ENCODE measurements around the gene ST8SIA6.

Gene ST8SIA6

GRCh38 chr10:17465328-17466125 lies 11.1 kb upstream of the ST8SIA6 start:
- Histone ChIP-seq H3K18ac (ENCODE audit: low read length) (no peak overlapping the region), H3K4ac (ENCODE audit: low read depth, low read length) (no peak overlapping the region), H3K4me2 (ENCODE audit: low read length) (no peak overlapping the region), H4K91ac (ENCODE audit: low read depth, low read length) (no peak overlapping the region), H3K23ac (ENCODE audit: low read length) (no peak overlapping the region), H4K12ac (ENCODE audit: low read depth, low read length) (no peak overlapping the region), H2AFZ (ENCODE audit: insufficient read depth, low read length, poor library complexity) (no peak overlapping the region), H3K9me3 (ENCODE audit: insufficient read depth, low read depth, low read length) (peaks cover 2% of the 10 kb centered on the region), H3K27me3 (ENCODE audit: insufficient read depth, low read length) (no peaks in the 10 kb centered on the region), H3K36me3 (ENCODE audit: control insufficient read depth in 1 of 2, insufficient read depth in 2 of 2, low read length in 2 of 2) (no peaks in the 10 kb centered on the region), H3K79me1 (ENCODE audit: low read length) (no peaks in the 10 kb centered on the region), H3K14ac (ENCODE audit: low read length) (no peak overlapping the region), H3K27ac (ENCODE audit: low read depth, low read length) (no peak overlapping the region), H2BK5ac (ENCODE audit: low read depth, low read length, poor library complexity) (no peak overlapping the region), H3K9ac (ENCODE audit: low read length) (no peak overlapping the region), H4K8ac (ENCODE audit: low read depth, low read length) (no peak overlapping the region), H2AK5ac (ENCODE audit: low read length) (no peak overlapping the region), H2BK12ac (ENCODE audit: low read length) (no peak overlapping the region), H3K79me2 (ENCODE audit: control insufficient read depth, insufficient read depth, low read length, poor library complexity) (no peaks in the 10 kb centered on the region), H2BK120ac (ENCODE audit: insufficient read depth, low read length, poor library complexity) (no peak overlapping the region), H3K4me3 (ENCODE audit: low read depth, low read length) (no peak overlapping the region), H3K4me1 (ENCODE audit: control insufficient read depth in 1 of 2, insufficient read depth in 2 of 2, low read length in 2 of 2) (no peaks in the 10 kb centered on the region)
- no CpG with 5 or more reads among the region's 5 CpGs for whole genome bisulfite sequencing (ENCODE audit: extremely low coverage, insufficient coverage, insufficient read length)
- DNase-seq, result no peak

- Histone ChIP-seq H4K12ac (ENCODE audit: low read depth, low read length) (no peak overlapping the region), H3K23ac (ENCODE audit: low read length) (no peak overlapping the region), H3K27me3 (ENCODE audit: insufficient read depth, low read length) (no peaks in the 10 kb centered on the region), H4K8ac (ENCODE audit: low read depth, low read length) (no peak overlapping the region), H2AK5ac (ENCODE audit: low read length) (no peak overlapping the region), H3K79me1 (ENCODE audit: low read length) (no peaks in the 10 kb centered on the region), H2BK120ac (ENCODE audit: insufficient read depth, low read length, poor library complexity) (no peak overlapping the region), H2BK12ac (ENCODE audit: low read length) (no peak overlapping the region), H2BK5ac (ENCODE audit: low read depth, low read length, poor library complexity) (no peak overlapping the region), H3K36me3 (ENCODE audit: control insufficient read depth in 1 of 2, insufficient read depth in 2 of 2, low read length in 2 of 2) (no peaks in the 10 kb centered on the region), H3K4ac (ENCODE audit: low read depth, low read length) (no peak overlapping the region), H3K27ac (ENCODE audit: low read depth, low read length) (no peak overlapping the region), H4K91ac (ENCODE audit: low read depth, low read length) (no peak overlapping the region), H2AFZ (ENCODE audit: insufficient read depth, low read length, poor library complexity) (no peak overlapping the region), H3K14ac (ENCODE audit: low read length) (no peak overlapping the region), H3K4me2 (ENCODE audit: low read length) (no peak overlapping the region), H3K9me3 (ENCODE audit: insufficient read depth, low read depth, low read length) (no peaks in the 10 kb centered on the region), H3K4me3 (ENCODE audit: low read depth, low read length) (no peak overlapping the region), H3K18ac (ENCODE audit: low read length) (no peak overlapping the region), H3K79me2 (ENCODE audit: control insufficient read depth, insufficient read depth, low read length, poor library complexity) (no peaks in the 10 kb centered on the region), H3K4me1 (ENCODE audit: control insufficient read depth in 1 of 2, insufficient read depth in 2 of 2, low read length in 2 of 2) (no peaks in the 10 kb centered on the region), H3K9ac (ENCODE audit: low read length) (no peak overlapping the region)
- DNase-seq, result no peak
- WGBS (ENCODE audit: extremely low coverage, insufficient coverage, insufficient read length), result 100% methylated on average over 1 of the region's 5 CpGs
Measured at GRCh38 chr10:17464545-17464944, 10.2 kb upstream of the ST8SIA6 start.

- no peak for DNase-seq
- H3K27ac ChIP-seq (ENCODE audit: low read depth, low read length), result no peak overlapping the region
Measured at GRCh38 chr10:17460756-17461155, 6.4 kb upstream of the ST8SIA6 start.

GRCh38 chr10:17457083-17457482 lies 2.7 kb upstream of the ST8SIA6 start:
- no peak overlapping the region for H2BK5ac ChIP-seq (ENCODE audit: low read depth, low read length, poor library complexity)
- no peak overlapping the region for H4K8ac ChIP-seq (ENCODE audit: low read depth, low read length)
- peaks cover 5 to 8% of the 10 kb centered on the region in 2 experiments for H3K4me1 ChIP-seq (ENCODE audit: control insufficient read depth in 1 of 2, insufficient read depth in 2 of 2, low read length in 2 of 2)
- H4K12ac ChIP-seq (ENCODE audit: low read depth, low read length), result no peak overlapping the region
- peaks cover 29% of the 10 kb centered on the region for H3K27me3 ChIP-seq (ENCODE audit: insufficient read depth, low read length)
- H3K18ac ChIP-seq (ENCODE audit: low read length), result no peak overlapping the region
- no peak for DNase-seq
- no peak overlapping the region for H3K27ac ChIP-seq (ENCODE audit: low read depth, low read length)
- H2BK12ac ChIP-seq (ENCODE audit: low read length), result no peak overlapping the region
- H3K79me2 ChIP-seq (ENCODE audit: control insufficient read depth, insufficient read depth, low read length, poor library complexity), result no peaks in the 10 kb centered on the region
- H3K9ac ChIP-seq (ENCODE audit: low read length), result no peak overlapping the region
- no peak overlapping the region for H3K4ac ChIP-seq (ENCODE audit: low read depth, low read length)
- no peak overlapping the region for H3K4me2 ChIP-seq (ENCODE audit: low read length)
- no peak overlapping the region for H3K23ac ChIP-seq (ENCODE audit: low read length)
- H2BK120ac ChIP-seq (ENCODE audit: insufficient read depth, low read length, poor library complexity), result no peak overlapping the region
- H3K9me3 ChIP-seq (ENCODE audit: insufficient read depth, low read depth, low read length), result peaks cover 4% of the 10 kb centered on the region
- WGBS (ENCODE audit: extremely low coverage, insufficient coverage, insufficient read length), result no CpG with 5 or more reads among the region's 2 CpGs
- no peaks in the 10 kb centered on the region for H3K79me1 ChIP-seq (ENCODE audit: low read length)
- H4K91ac ChIP-seq (ENCODE audit: low read depth, low read length), result no peak overlapping the region
- no peak overlapping the region for H3K14ac ChIP-seq (ENCODE audit: low read length)
- no peaks in the 10 kb centered on the region for H3K36me3 ChIP-seq (ENCODE audit: control insufficient read depth in 1 of 2, insufficient read depth in 2 of 2, low read length in 2 of 2)
- H2AK5ac ChIP-seq (ENCODE audit: low read length), result no peak overlapping the region
- no peak overlapping the region for H3K4me3 ChIP-seq (ENCODE audit: low read depth, low read length)
- no peak overlapping the region for H2AFZ ChIP-seq (ENCODE audit: insufficient read depth, low read length, poor library complexity)

More at GRCh38 chr10:17460756-17461155, 6.4 kb upstream of the ST8SIA6 start:
- H3K23ac ChIP-seq (ENCODE audit: low read length), result no peak overlapping the region
- no peak overlapping the region for H2BK120ac ChIP-seq (ENCODE audit: insufficient read depth, low read length, poor library complexity)
- H3K4ac ChIP-seq (ENCODE audit: low read depth, low read length), result no peak overlapping the region
- no peak overlapping the region for H3K14ac ChIP-seq (ENCODE audit: low read length)
- H4K8ac ChIP-seq (ENCODE audit: low read depth, low read length), result no peak overlapping the region
- H3K79me1 ChIP-seq (ENCODE audit: low read length), result no peaks in the 10 kb centered on the region
- H3K36me3 ChIP-seq (ENCODE audit: control insufficient read depth in 1 of 2, insufficient read depth in 2 of 2, low read length in 2 of 2), result no peaks in the 10 kb centered on the region
- H3K4me3 ChIP-seq (ENCODE audit: low read depth, low read length), result no peak overlapping the region
- no peaks in the 10 kb centered on the region for H3K79me2 ChIP-seq (ENCODE audit: control insufficient read depth, insufficient read depth, low read length, poor library complexity)
- H3K9me3 ChIP-seq (ENCODE audit: insufficient read depth, low read depth, low read length), result no peaks in the 10 kb centered on the region
- H2AFZ ChIP-seq (ENCODE audit: insufficient read depth, low read length, poor library complexity), result no peak overlapping the region
- H4K91ac ChIP-seq (ENCODE audit: low read depth, low read length), result no peak overlapping the region
- H3K9ac ChIP-seq (ENCODE audit: low read length), result no peak overlapping the region
- no peak overlapping the region for H4K12ac ChIP-seq (ENCODE audit: low read depth, low read length)
- no peak overlapping the region for H2BK5ac ChIP-seq (ENCODE audit: low read depth, low read length, poor library complexity)
- H2AK5ac ChIP-seq (ENCODE audit: low read length), result no peak overlapping the region
- H2BK12ac ChIP-seq (ENCODE audit: low read length), result no peak overlapping the region
- no peak overlapping the region for H3K18ac ChIP-seq (ENCODE audit: low read length)
- H3K4me1 ChIP-seq (ENCODE audit: control insufficient read depth in 1 of 2, insufficient read depth in 2 of 2, low read length in 2 of 2), result no peaks in the 10 kb centered on the region
- peaks cover under 1% of the 10 kb centered on the region for H3K27me3 ChIP-seq (ENCODE audit: insufficient read depth, low read length)
- no peak overlapping the region for H3K4me2 ChIP-seq (ENCODE audit: low read length)
